Parathyroid adenoma (tissue), 2 donors: ENCODE data around the gene CD2BP2.

Source experiments
- H2AFZ ChIP-seq: fragments of 300-600 bp; sonication (generic); one replicate; pipeline ENCODE4 v1.7.0; 2017; ENCODE audit warnings: antibody characterized with exemption, mild to moderate bottlenecking
- H3K27ac ChIP-seq: fragments of 300-600 bp; sonication (generic); one replicate; pipeline ENCODE4 v1.7.0; 2017
- H3K27me3 ChIP-seq: fragments of 300-600 bp; sonication (generic); one replicate; pipeline ENCODE4 v1.7.0; 2017; ENCODE audit warnings: low read length; ENCODE audit not compliant: control insufficient read depth, insufficient read depth
- H3K36me3 ChIP-seq: fragments of 300-600 bp; sonication (generic); one replicate; pipeline ENCODE4 v1.7.0; 2017; ENCODE audit warnings: low read length; ENCODE audit not compliant: control insufficient read depth, insufficient read depth
- H3K4me1 ChIP-seq: fragments of 300-600 bp; sonication (generic); one replicate; pipeline ENCODE4 v1.7.0; 2017; ENCODE audit warnings: control low read depth
- H3K4me2 ChIP-seq: fragments of 300-600 bp; sonication (generic); one replicate; pipeline ENCODE4 v1.7.0; 2017; ENCODE audit warnings: low read length
- H3K4me3 ChIP-seq: fragments of 300-600 bp; sonication (generic); one replicate; pipeline ENCODE4 v1.7.0; 2017; ENCODE audit warnings: low read depth, low read length
- H3K79me2 ChIP-seq: fragments of 300-600 bp; sonication (generic); one replicate; pipeline ENCODE4 v1.7.0; 2017; ENCODE audit warnings: control low read depth
- H3K9ac ChIP-seq: fragments of 300-600 bp; sonication (generic); one replicate; pipeline ENCODE4 v1.7.0; 2017; ENCODE audit warnings: mild to moderate bottlenecking
- H3K9me3 ChIP-seq: fragments of 300-600 bp; sonication (generic); one replicate; pipeline ENCODE4 v1.7.0; 2017; ENCODE audit warnings: low read length; ENCODE audit not compliant: control insufficient read depth
- CTCF ChIP-seq: fragments of 300-600 bp; sonication (generic); IDR thresholded peaks from one replicate; pipeline ENCODE4 v1.7.0; 2017; ENCODE audit warnings: antibody characterized with exemption, mild to moderate bottlenecking
- donor health status: primary hyperparathyroidism.

The CD2BP2 gene

GRCh38 chr16:30367349-30368009, 12.4 kb upstream of the CD2BP2 start:
- Histone ChIP-seq H2AFZ (no peak overlapping the region), H3K9me3 (no peaks in the 10 kb centered on the region), H3K4me3 (peak overlapping the region; percentile 83), H3K4me1 (peaks cover 15% of the 10 kb centered on the region), H3K36me3 (no peaks in the 10 kb centered on the region), H3K79me2 (peaks cover 33% of the 10 kb centered on the region), H3K4me2 (peak overlapping the region; percentile 92), H3K27me3 (no peaks in the 10 kb centered on the region), H3K9ac (no peak overlapping the region), H3K27ac (no peak overlapping the region)
- no peak for TF ChIP-seq CTCF

- peaks cover 33% of the 10 kb centered on the region for H3K79me2 ChIP-seq
Observed at GRCh38 chr16:30366511-30366910, 11.4 kb upstream of the CD2BP2 start.

GRCh38 chr16:30365200-30365599, 10.1 kb upstream of the CD2BP2 start:
- no peak for TF ChIP-seq CTCF
- Histone ChIP-seq H3K4me2 (no peak overlapping the region), H3K27me3 (no peaks in the 10 kb centered on the region), H2AFZ (no peak overlapping the region), H3K4me3 (no peak overlapping the region), H3K4me1 (peaks cover 10% of the 10 kb centered on the region), H3K79me2 (peaks cover 37% of the 10 kb centered on the region), H3K36me3 (no peaks in the 10 kb centered on the region), H3K9ac (no peak overlapping the region), H3K27ac (no peak overlapping the region), H3K9me3 (no peaks in the 10 kb centered on the region)

More at GRCh38 chr16:30366511-30366910, 11.4 kb upstream of the CD2BP2 start:
- no peak for TF ChIP-seq CTCF
- Histone ChIP-seq H3K27ac (no peak overlapping the region), H3K27me3 (no peaks in the 10 kb centered on the region), H2AFZ (no peak overlapping the region), H3K9me3 (no peaks in the 10 kb centered on the region), H3K4me1 (peaks cover 14% of the 10 kb centered on the region), H3K9ac (no peak overlapping the region), H3K4me3 (no peak overlapping the region), H3K4me2 (no peak overlapping the region), H3K36me3 (no peaks in the 10 kb centered on the region)

GRCh38 chr16:30361180-30361579, 6.1 kb upstream of the CD2BP2 start:
- Histone ChIP-seq H3K9me3 (no peaks in the 10 kb centered on the region), H3K27ac (no peak overlapping the region), H3K4me2 (no peak overlapping the region), H2AFZ (no peak overlapping the region), H3K27me3 (no peaks in the 10 kb centered on the region), H3K36me3 (no peaks in the 10 kb centered on the region), H3K79me2 (peaks cover 12% of the 10 kb centered on the region), H3K4me1 (no peaks in the 10 kb centered on the region), H3K9ac (no peak overlapping the region), H3K4me3 (no peak overlapping the region)
- TF ChIP-seq CTCF: no peak

- Histone ChIP-seq H3K9ac (no peak overlapping the region), H3K4me2 (no peak overlapping the region), H3K79me2 (peaks cover 12% of the 10 kb centered on the region), H3K9me3 (no peaks in the 10 kb centered on the region), H3K27me3 (no peaks in the 10 kb centered on the region), H3K36me3 (no peaks in the 10 kb centered on the region), H3K4me1 (peaks cover 6% of the 10 kb centered on the region), H3K27ac (no peak overlapping the region), H3K4me3 (no peak overlapping the region), H2AFZ (no peak overlapping the region)
- TF ChIP-seq CTCF: no peak
Observed at GRCh38 chr16:30359871-30360170, 4.7 kb upstream of the CD2BP2 start.
